Muscle of arm (tissue), 14 donors: Measurements from ENCODE around the gene OPALIN. TPM values are rescaled to one million over a fixed set of nuclear protein-coding genes. Genes with fewer than 3 reads are reported as not detected.

Source experiments
- DNase-seq: peaks from one replicate; pipeline ENCODE4 v3.0.0-alpha.2; 2013
- long read RNA-seq, 11 donors: transcript quantifications; one replicate each; lab custom pipeline, GENCODE V29; 2026
- polyA plus RNA-seq, 12 donors: library from polyadenylated mRNA; unstranded; fragments of 120-200 nt; gene quantifications; one replicate each; pipeline ENCODE4 v1.2.1, GENCODE V29; 2013; ENCODE audit not compliant: insufficient read length in 12 of 12

OPALIN gene, protein sequence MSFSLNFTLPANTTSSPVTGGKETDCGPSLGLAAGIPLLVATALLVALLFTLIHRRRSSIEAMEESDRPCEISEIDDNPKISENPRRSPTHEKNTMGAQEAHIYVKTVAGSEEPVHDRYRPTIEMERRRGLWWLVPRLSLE
- polyA plus RNA-seq = not detected
- long read RNA-seq, donor 1 = 0 reads
- long read RNA-seq, donor 2 = 0 reads
- long read RNA-seq, donor 3 = 0 reads
- long read RNA-seq, donor 4 = 0 reads
- long read RNA-seq, donor 5 = 0 reads
- long read RNA-seq, donor 6 = 0 reads
- long read RNA-seq, donor 7 = 0 reads
- long read RNA-seq, donor 8 = 0 reads
- long read RNA-seq, donor 9 = 0 reads
- long read RNA-seq, donor 10 = 0 reads
- long read RNA-seq, donor 11 = 0 reads

DNA sequence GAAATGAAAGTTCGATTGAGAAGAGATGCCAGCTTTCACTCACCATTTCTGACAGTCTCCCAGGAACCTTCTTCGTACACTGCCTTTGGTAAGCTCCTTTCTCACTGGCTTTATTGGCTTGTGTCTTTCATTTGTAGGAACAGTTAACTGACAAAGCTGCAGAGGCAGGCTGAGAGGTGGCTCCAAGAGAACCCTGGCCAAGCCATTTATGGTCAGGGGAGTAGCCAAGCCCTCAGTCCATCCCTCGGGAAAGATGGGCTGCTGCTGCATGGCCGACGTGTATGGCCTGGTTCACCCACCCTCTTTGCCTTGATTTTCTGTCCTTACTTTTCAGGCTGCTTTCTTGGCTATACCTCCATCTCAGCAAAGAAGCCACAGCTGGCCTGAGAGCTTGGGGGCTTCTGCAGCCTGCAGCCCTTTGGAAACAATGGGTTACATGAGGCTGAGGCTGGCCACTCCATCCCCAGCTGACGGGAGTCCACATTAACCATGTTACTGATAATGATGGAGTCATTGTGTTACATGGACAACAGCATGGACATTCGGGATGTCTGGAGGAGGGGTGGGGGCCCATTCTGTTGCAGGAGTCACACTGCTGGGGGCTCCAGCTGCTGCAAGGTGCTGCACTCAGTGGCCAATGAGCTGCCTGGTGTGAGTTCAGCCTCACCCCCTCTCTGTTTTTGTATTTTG lies at the start of gene OPALIN:
Gene OPALIN (minus strand): TSS at position 152 of the 690 bp plus-strand sequence. CDS start 106 bp downstream, at position 46.
- no peak for DNase-seq

DNA sequence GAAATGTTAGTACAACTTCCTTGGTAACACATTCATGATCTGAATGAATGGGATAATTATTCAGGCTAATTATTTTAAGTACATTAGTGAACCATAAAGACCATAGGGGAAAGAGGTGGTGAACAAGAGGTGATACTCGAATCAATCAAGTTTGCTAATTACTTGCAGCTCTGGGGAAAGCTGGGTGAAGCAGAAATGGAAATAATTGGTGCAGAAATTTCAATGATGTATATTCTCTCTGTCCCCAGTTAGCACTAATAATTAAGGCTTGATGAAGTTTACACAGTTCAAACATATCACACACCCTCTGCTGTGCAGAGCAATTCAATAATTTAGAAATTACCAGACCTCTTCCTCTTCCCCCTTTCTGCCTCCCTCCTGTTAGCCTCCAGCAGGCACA lies 49.4 kb upstream of the OPALIN start:
- DNase-seq = no peak

DNA sequence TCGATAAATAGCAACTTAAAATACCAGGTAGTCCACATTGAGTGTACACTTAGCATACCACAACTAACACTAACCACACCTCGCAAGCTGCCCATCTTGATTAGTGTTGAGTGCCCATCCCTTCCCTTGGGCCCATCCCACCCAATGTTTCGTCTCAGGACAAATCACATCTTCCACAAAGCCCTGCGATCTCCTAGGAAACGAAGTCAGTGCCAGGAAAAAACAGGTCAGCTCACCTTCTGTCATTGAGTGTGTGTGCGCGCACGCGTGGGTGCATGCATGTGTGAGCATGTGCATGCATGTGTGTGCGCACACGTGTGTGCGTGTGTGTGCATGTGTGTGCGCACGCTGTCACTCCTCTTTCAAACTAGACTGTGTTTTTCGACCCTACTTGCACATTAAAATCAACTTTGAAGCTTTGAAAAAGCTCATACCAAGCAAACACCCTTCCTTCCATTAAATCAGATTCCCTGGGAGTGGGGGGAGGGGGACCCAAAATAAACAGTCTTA lies 48.8 kb upstream of the OPALIN start:
- no peak for DNase-seq

DNA sequence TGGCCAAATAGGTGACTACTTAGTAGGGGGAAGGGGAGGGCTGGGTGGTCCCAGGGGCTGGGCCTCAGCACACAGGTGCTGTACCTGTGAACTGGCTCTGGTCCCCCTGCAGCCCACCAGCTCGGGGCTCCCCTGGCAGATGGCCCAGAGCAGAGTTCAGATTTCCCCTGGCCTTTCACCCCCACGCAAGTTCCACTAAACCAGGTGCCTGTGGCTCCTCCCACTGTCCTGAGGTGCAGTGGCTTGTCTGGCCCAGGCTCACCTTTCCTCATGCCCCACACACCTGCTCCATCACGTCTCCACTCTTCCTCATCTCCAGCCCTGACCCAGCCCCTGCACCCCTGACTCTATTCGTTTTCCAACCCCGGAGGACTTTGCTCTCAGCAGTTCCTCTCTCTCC lies 47.3 kb upstream of the OPALIN start:
- no peak for DNase-seq

DNA sequence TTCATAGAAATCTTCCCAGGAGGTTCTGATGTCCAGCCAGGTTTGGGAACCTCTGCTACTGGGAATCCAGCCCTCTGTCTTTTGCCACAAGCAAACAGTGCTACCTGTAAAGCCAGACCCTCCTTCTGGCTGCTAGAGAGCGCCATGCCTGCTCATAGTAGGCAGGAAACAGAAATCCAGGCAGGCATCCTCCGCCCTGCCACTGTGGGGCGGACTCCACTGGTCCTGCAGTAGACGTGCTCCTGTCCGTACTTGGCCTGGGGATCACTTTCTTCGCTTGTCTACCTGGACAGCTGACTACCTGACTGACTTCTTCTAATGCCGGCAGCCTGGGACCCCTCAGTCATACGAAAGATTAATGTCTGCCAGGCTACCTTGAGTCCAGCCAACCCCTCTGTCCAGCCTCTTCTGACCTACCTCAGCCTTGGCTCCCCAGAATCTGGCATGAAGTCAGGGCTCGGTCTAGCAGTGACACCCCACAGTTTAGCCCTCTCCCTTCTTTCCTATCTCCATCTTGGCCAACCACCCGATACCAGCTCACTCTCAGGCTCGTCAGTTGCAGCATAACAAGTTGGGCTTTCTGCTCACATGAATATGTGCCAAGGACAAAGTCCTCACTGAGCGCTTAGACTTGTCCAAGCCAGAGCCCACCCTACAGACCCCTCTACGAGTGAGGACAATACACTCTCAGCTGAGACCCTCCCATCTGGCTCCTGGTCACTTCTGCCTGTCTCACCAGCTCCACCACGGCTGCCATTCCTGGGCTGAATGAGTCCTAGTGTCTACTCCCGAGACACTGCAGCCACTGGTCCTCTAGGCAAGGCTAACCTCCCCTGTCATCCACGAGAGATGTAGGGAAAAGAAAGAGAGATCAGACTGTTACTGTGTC lies 43.9 kb upstream of the OPALIN start:
- no peak for DNase-seq

DNA sequence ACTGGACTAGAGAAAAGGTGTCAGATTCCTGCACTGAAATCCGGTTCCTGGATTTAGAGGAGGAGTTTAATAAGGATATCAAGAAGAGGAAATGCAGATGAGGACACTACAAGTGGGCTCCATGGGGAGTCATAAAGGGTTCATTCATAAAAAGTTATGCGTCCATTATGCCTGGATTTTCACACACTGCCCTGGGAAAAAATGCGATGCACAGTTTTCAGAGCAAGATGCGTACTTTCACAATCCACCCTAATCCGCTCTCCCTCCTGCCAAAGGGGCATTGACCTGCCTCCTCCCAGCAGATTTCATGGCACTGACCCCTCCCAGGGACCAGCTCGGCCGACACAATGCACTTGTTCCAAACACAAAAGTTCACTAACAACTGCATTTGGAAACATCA lies 42.2 kb upstream of the OPALIN start:
- no peak for DNase-seq

DNA sequence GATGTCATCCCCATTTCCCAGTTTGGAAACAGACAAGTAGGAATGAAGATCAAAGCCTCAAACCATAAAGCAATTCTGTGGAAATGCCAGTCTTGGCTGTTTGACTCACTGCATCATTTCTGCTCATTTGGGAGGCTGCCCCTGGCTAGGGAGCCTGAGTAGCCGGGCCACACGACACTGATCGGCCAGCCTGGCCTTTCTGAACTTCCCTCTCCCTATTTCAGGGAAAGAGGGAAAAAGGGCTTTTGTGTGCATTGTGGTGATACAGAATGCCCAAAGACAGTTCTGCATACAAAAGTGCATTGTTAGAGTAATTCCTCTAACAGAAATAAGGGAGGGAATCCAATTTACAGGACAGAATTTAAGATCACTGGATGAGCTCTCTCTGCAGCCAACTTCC lies 41.7 kb upstream of the OPALIN start:
- no peak for DNase-seq

DNA sequence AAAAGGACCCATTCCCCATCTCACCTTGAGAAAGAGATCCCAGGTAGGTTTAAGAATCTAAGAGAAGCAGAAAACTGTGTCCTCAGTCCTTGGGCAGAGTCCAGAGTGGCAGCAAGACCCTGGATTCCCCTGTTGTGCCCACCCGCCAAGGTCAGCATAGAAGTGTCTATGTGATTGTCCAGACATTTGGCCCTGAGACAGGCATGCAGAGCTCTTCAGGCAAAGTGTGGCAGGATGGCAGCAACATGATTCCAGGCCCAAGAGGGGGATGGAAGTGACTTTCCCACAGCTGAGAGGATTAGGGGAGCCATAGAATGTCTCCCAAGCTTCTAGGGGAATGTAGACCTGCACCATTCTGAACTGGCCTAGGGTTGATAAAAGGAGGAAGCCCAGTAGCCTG lies 39.1 kb upstream of the OPALIN start:
- DNase-seq = no peak

DNA sequence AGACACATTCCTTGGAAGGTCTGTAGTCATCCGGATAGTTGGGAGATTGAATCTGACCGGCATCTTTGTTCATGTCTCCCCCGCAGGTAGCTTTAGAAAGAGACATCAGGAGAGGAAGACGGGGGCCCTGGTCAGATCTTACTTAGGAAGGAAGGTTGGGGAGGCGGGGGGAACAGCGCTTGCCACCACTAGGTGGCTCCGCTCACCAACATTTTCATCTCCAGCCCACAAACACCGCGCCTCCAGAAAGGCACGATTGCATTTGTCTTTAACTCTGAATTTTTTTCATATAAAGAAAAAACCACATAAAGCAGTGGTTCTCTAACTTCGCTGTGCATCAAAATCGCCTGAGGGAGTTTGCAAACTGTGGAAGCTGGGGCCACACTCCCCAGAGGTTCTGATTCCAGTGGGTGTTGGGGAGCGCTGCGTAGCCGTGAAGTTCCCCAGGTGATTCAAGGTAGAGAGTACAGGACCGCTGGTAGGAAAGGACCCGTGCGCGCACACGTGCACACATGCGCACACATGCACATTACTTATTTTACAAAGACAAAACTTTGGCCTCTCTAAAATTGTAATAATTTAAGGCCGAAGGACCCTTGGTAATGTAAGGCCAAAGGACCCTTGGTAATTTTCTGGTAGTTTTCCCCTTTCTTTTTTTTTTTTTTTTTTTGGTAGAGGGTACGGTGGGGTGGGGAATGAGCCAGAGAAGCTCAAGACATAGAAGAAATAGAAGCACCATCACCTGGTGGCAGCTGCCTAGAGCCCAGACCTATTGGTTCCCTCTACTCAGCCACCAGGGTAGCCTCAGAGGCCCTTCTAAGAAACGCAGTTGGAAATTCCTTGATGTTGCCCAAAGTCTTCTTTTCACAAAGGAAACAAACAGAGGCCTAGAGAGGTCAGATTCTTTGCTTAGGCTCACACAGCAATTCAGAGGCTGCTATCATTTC lies 37.4 kb upstream of the OPALIN start:
- DNase-seq = peak; percentile 84

DNA sequence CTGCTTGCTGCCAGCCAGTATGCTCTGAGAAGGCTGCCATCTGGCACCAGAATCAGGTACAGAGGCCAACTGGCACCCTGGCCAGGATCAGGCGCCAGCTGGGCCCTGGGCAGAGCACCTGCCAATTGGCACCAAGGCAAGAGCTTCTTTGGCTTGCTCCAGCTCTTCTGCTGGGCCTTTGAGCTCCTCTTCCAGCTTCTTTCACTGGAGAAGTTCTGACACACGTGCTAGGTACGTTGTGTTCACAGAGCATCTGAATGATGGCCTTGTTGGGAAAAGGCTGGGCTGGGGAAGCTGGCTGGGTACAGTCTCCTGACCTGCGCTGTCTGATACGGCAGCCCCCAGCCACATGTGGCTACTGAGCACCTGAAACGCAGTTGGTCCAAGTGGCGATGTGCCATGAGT lies 31.7 kb upstream of the OPALIN start:
- peak; percentile 35 for DNase-seq

DNA sequence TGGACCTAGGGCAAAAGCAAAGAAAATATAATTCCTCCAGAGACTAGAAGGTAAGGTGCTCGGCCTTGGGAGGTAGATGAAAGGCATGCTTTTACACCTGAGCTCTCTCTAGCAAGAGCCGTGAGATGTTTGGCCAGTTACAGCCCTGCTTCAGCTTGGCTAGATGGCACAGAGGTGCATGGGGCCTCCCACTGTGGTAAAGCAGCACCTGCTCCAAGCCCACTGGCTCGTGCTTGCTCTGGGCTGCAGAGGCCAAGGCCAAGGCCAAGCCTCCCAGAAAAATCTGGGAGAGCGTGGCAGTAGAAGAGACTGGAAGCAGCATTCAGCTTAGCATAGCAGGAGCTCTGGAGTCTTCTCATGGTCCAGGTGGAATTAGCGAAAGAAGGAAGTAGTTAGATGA lies 31.0 kb upstream of the OPALIN start:
- no peak for DNase-seq

DNA sequence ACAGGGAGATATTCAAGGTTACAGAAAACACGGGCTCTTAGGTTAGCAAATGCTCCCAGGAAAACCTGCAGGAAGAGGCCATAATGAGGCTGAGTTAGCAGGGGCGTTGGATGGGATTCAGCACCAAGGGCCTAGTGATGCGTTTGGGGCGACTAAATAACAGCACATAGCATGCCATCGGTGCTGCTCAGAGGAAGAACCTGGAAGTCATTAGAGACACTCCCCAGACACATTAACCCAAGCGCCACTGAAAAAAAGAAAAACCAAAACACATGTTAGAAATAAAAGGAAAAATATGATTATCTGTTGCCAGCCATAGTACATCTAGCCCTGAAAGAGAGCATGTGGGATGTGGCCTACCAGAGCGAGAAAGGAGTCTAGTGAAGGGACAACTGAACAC lies 28.8 kb upstream of the OPALIN start:
- no peak for DNase-seq

DNA sequence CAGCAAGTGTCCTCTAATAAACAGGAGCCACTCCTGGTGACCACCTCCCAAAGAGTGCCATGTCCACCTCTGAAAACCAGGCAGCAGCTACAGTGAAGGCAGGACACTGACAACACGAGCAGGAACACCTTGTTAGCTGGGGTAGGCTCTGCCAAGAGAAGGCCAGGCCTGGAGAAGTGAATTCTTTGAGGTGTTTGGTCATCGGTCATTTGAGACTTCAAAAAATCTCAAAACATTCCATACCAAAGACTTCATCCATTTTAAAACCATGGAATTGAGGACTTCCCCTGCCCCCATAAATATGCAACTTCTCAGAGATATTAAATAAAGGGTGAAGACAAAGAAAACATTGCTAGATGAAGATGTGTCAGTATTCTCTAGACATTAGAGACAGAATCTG lies 28.4 kb upstream of the OPALIN start:
- no peak for DNase-seq

DNA sequence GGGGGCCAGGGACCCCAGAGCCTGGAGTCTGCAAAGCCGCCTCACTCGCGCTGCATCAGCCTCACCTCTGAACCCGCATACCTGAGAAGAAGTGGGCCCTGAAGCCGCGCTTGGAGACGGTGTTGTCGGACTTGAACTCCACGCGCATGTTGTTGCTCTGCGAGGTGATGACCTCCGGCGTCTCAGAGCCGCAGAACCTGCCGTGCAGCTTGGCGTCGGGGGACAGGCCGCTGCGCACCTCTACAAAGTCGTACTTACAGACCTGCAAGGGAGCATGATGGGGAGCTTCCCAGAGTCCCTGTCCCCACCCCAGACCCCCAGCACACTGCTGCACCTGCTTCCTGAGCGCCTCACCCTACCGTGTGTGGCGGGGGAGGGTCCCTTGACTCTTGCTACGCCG lies 25.7 kb upstream of the OPALIN start:
- no peak for DNase-seq

DNA sequence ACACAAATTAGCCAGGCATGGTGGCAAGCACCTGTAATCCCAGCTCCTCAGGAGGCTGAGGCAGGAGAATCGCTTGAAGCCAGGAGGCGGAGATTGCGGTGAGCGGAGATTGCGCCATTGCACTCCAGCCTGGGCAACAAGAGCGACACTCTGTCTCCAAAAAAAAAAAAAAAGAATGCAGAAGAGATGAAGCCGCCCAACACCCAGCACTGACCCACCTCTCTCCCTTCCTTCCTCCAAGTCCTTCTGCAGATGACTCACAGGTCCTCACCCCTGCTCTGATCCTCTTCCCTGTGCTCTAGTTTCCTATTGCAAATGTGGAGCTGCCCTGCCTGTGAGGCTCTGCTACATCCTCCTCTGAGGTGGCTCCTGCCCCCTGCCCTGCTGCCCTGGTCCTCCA lies 22.0 kb upstream of the OPALIN start:
- no peak for DNase-seq

DNA sequence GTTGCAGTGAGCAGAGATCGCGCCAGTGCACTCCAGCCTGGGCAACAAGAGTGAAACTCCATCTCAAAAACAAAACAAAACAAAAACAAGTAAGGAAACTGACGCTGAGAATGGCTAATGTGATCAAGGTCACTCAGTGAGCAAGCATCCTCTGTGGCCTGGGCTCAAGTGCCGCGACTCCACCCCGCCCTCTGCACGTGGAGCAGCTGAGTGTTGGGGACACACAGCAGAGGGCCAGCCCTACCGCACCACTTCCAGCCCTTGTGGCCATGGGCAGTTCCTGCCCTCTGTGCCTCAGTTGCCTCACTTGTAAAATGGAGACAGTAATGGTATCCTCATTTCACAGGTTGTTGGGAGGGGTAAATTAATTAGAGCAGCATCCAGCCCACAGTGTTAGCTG lies 21.0 kb upstream of the OPALIN start:
- no peak for DNase-seq

DNA sequence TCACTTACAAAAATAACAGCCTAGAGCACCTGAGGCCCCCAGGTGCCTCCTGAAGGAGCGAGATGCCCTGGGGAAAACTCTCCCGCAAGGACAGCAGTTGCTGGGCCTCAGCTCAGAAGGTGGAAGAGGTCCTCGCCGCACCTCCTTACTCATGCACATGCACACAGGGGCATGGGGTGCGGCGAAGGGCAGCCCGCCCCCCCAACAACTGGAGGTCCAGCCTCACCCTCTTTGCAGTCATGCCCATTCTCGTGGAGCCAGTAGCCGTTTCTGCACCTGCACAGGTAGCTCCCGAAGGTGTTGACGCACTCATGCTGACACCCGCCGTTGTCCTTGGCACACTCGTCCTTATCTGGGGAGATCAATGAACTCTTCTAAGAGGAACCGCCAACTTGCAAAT lies 19.9 kb upstream of the OPALIN start:
- DNase-seq = no peak

DNA sequence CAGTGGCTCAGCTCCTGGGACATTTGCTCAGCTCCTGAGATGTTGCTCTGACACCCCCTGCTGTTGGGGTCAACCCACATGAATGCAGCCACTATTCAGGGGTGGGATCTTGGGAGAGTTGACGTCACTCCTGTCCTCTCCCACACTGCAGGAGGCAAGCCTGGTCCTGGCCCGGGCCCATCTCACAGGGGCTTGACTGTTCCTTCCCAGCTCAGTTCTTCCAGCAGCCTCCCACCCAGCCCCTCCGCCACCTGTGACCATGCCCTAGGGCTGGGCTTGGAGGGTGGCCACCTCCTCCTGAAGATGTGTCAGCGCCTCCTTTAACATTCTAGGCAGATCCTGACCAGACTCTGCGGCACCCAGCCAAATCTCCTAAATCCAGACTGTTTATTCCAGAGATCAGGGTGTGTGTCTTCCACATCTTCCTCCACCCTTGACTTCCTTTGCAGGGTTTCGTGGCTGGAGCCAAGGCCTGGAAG lies 19.1 kb upstream of the OPALIN start:
- DNase-seq = no peak

DNA sequence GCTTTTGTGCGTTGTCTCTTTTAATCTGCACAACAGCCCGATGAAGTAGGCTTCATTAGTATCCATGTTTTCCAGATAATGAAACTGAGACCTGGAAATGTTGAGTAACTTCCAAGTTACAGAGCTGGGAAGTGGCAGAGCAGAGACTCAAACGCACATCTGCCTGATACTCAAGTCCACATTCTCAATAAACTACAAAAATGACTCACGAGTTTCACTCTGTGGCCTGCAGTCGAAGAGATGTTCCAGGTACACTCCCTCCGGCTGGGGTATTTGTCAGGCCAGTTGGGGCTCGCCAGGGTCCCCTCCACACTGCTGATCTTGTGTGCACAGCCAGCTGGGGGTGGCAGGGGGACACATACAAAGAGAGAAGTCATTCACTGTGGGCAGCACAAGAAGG lies 17.7 kb upstream of the OPALIN start:
- no peak for DNase-seq

DNA sequence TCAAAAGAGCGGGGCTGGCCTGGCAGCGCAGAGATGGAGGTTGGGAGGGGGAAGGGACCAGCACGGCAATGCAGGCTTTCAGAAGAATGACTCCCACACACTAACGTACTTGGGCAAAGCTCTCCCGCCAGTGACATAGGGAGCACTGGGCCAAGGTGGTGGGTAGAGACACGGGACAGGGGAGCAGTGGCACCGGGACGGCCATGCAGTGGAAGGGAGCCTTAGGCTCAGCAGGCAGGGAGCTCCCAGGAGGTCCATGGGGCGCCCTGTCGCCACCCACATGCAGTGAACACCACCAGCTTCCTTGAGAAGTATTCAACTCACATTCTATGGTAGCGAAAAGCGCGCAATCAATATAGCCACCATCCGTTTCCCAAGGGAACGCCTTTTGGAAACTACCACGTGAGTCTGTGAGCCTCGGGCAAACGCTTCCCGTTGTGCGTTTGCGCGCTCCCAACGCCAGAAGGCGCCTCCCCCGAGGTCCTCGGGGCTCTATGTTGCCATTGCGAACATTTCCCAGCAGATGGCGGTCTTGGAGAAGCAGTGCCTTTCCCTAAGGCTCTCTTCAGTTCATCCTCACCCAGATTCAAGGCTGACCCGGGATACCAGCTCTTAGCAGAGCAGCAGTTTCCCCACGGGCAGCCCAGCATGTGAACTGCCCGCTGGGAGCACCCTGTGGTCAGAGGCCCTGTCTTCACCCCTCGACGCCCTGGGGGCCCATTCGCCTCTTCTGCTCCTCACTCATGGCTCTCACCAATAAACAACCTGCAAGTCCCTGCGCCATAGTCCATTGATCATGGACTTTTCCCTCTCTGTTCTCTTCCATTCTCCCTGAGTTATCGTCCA lies 16.4 kb upstream of the OPALIN start:
- peak; percentile 87 for DNase-seq
